Activated CD8-positive, alpha-beta memory T cell treated with anti-CD3 and anti-CD28 coated beads, Interleukin-2, amount 50 U/mL, for 24 hours (primary cell): ENCODE measurements around the gene HMGCLL1.

Source experiments
- DNase-seq: peaks from one replicate; pipeline ENCODE4 v3.0.0-alpha.2; 2020; ENCODE audit errors: extremely low read depth

The HMGCLL1 gene

DNA sequence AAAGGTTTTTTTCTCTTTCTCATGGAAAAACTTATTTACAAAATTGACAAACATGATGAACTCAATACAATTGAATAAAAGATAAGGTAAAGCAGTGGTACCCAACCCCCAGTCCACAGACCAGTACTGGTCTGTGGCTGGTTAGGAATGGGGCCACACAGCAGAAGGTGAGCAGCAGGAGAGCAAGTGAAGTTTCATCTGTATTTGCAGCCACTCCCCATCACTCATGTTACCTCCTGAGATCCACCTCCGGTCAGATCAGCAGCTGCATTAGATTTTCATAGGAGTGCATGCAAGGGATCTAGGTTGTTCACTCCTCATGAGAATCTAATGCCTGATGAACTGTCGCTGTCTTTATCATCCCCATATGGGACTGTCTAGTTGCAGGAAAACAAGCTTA, 47.5 kb downstream of the HMGCLL1 start:
- no peak for DNase-seq

DNA sequence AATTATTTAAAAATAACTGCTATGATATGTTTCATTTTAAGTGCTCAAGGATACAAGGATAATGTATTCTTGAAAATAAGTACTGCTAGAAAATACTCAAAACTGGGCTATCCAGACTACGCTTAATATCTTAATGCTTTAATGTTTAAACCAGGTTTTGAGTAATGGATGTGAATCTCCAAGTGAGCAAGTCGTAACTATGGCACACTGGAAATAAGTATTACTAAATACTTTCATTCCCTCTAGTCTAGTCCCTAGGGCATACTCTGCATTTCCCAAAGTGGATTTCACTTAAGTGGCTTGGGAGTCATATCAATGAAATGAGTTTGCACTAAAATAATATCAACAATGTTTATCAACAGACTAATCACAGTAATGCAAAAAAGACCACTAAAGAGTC, 48.1 kb downstream of the HMGCLL1 start:
- no peak for DNase-seq

DNA sequence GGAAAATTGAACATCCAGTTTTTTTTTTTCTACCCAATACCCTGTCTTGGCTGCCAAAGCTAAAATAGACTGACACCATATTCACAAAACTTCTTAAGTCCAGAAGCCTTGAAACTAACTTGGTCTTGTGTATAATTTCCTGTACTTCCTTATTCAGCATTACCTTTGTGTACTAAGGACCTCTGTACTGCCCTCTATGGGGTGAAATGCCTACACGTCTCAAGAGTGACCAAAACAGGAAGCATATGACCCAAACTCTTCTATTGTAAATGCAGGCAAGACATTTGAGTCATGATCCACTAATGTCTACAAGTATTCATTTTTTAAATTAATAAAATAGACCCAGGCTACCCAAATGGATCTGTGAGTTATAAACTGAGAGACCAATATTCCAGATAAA, 50.4 kb downstream of the HMGCLL1 start:
- DNase-seq: no peak

- DNase-seq: no peak
Measured at GRCh38 chr6:55524441-55524840, 54.6 kb downstream of the HMGCLL1 start.

- no peak for DNase-seq
Measured at GRCh38 chr6:55518529-55519060, 60.4 kb downstream of the HMGCLL1 start.

GRCh38 chr6:55516736-55517135, 62.3 kb downstream of the HMGCLL1 start:
- no peak for DNase-seq

GRCh38 chr6:55512904-55513303, 66.1 kb downstream of the HMGCLL1 start:
- no peak for DNase-seq

DNA sequence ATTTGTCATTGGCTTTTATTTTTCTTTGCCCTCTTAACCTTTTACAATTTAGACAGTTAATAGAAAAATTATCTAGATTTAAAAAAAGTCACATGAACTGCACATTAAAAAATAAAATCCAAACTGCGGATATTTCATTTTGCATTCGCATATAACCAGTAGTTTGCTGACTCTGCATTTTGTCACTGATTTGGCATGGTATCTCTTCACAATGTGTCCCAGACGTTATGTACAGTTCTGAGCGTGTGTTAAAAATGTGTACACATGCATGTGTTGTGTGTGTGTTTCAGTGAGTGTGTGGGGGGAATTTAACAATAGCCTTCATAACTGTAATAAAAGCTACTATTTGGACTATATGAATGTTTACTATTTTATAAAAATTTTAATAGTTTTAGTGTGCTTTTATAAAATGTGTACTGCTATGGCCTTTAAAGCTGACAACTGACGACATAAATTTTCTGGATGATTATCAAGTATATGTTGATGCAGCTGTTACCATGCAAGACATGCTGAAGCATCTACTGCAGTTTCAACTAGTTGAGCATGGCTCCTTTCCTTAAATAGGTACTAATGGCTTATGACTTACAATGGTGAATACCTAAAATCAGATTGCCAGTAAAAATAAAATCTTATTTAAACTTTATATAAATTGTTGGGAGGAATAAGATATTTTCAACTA, 67.7 kb downstream of the HMGCLL1 start:
- no peak for DNase-seq

DNA sequence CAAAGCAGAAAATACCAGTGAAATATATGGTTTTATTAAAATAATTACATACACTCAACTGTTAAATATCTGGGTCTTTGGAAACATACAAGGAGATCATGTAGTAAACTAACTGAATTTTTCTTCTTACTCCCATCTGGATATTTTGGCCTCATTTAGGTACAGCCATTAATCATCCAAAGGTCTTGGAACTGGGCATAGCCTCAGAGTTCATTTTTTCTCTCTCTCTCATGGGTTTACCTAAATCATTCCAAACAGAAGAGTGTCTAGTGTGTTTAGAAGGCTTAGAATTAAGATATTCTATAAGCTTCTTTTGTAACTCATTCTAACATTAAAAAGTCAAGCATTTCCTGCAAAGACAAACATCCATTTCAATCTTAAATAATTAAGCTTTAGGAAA, 79.4 kb downstream of the HMGCLL1 start:
- DNase-seq: no peak

DNA sequence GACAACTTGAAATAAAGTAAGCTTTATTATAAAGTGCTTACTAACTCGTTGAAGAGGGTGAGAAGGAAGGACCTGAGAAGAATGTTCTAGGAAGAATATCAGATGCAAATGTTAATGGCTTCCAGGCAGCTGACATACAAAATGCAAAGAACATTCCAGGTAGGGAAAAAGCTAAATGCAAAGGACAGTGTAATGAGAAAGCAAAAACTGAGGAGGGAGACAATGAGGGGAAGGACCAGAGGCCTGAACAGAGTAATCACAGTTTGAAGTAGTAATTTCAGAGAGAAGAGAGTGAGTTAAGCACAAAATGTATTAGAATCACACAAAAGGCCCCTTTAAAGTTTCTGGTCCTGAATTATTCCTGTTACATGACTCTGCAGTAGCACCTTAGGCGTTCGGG, 81.3 kb downstream of the HMGCLL1 start:
- no peak for DNase-seq

DNA sequence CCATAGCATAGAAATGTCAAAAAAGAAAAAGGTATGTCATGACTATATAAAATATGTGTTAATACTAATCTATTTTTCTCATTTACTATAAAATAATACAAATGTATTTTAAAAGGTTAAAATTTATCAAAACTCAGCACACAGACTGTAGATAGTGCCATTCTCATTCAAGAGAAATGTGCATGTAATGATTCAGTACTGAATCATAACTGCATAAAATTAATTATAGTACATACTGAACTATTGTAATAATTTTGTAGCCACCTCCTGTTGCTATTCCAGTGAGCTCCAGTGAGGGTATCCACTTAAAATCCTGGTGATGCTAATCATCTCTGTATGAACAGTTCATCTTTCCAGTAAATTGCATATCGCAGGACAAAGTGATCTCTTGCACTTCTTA, 82.8 kb downstream of the HMGCLL1 start:
- no peak for DNase-seq

DNA sequence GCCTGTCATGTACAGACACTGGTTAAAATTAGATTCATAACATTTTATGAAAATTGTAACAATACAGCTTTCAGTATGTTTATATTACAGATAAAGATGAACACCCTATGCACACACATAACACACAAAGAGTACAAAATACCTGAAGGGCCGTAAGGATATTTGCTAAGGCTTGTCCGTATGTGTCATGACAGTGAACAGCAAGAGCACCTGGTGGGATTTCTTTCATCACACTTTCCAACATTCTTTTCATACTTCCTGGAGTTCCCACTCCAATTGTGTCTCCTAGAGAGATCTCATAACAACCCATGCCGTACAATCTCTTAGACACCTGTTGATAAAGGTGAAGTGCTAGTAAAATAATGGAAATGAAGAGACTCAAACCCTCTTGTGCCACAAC, 83.7 kb downstream of the HMGCLL1 start:
- DNase-seq: no peak

DNA sequence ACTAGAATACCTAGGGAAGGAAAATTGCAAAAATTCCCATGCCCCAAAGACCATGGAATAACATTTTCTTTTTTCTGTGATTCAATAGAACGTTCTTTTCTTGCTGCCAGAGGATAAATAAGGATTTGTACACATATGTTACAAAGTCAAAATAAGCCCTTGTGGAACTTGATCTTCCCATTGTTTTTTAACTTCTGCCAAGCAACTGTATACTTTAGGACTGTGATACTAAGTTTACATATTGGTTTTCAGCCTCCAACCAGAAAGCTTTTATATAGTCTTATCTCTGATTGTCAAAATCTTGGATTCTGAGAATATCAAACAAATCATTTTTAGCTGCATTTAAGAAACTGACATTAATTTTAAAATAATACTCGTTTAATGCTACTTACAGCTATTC, 84.6 kb downstream of the HMGCLL1 start:
- no peak for DNase-seq

GRCh38 chr6:55492259-55492658, 86.7 kb downstream of the HMGCLL1 start:
- no peak for DNase-seq

- no peak for DNase-seq
Measured at GRCh38 chr6:55490871-55491270, 88.1 kb downstream of the HMGCLL1 start.

DNA sequence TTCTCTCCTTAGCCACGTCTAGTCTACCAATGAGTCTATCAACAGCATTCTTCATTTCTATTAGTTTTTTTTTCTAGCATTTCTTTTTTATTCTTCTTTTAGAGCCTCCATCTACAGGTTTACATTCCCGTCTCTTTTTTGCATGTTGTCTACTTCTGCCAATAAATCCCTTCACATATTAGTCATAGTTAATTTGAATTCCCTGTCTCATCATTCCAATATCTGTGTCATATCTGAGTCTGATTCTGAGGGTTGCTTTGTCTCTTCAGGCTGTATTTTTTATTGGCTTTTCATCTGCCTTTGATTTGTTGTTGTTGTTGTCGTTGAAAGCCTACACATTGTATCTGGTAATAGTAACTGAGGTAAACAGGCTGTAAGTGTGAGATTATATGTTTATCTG, 104.6 kb downstream of the HMGCLL1 start:
- DNase-seq: no peak

DNA sequence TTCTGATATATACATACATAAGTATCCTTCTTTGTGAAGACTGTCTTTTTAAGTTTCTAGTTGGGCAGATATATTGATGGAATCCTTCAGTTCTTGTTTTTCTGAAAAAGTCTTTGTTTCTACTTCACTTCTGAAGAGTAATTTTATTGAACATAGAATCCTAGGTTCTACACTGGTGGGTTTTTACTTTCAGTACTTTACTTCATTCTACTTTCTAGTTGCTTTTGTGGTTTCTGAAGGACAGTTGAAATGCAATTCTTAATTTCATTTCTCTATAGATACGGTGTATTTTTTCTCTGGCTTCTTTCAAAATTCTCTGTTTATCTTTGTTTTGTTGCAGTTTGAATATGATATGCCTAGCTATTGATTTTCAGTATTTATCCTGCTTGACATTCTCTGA, 105.3 kb downstream of the HMGCLL1 start:
- no peak for DNase-seq

DNA sequence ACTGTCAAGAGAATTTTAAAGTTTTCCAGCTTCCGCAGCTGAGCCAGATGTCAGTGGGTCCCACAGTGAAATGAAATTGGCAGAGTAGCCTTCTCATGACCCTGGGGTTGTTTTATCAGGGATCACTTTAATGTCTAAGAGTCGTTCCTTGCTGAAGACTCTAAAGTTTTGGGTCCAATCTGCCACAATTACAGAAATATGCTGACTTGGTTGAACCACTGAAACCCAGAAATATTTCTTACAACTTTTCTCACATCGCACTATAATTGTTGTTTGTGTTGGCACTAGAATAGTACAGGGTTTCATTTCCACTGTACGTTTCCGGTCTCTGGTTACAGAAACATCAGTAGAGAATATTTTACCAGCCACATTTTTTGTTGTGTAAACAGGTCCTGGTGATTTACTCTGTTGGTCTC, 109.0 kb downstream of the HMGCLL1 start:
- DNase-seq: no peak

- no peak for DNase-seq
Measured at GRCh38 chr6:55456016-55456415, 123.0 kb downstream of the HMGCLL1 start.

DNA sequence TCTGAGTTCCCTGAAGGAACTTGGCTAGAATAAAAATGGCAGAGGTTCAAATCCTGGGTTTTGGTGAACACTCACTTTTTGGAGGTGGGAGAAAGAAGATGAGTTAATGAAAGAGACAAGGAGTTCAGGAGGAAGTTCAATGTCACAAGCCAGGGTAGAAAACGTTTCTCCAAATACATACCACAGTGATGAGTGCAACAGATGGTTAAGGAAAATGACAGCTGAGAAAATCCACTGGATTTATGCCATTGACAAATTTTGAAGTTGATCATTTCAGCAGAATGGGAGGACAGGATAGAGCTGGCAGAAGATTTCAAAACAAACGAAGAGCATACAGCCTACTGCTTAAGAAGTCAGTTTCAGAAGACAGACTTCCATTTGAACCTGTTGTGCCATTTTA, 129.0 kb downstream of the HMGCLL1 start:
- DNase-seq: no peak

DNA sequence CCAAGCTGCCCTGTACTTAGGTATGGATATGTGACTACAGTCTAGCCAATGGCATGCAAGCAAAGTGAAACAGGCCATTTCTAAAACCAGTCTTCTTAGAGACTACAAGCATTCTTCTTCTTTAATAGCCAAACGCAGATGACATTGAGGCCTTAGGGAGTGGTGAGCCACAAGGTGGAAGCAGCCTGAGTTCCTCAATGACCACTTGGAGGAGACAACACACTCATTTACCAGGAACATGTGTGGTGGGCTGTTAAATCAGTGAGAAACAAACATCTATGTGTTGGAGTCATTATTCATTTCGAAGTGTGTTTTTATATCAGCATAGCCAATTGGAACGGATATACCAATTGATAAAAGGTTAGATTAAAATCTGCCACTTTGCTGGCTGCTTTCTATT, 129.8 kb downstream of the HMGCLL1 start:
- no peak for DNase-seq

DNA sequence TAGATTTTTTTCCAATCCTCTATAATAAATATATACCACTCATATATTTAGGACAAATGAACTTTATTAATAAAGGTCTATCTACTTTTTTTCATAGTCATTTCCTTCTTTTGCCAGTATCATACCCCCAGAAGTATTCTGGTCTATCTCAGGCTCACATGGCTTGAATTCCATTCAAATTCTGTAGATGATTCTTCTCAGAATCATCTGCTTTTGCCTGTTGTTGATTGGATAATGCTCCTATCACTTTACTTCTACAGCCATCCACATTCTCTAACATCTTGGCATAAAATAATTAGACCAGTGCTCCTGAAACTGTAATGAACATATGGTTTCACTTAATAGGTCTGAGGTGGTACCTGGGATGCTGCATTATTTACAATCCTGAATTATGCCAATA, 130.5 kb downstream of the HMGCLL1 start:
- DNase-seq: no peak

GRCh38 chr6:55447891-55448290, 131.1 kb downstream of the HMGCLL1 start:
- no peak for DNase-seq

DNA sequence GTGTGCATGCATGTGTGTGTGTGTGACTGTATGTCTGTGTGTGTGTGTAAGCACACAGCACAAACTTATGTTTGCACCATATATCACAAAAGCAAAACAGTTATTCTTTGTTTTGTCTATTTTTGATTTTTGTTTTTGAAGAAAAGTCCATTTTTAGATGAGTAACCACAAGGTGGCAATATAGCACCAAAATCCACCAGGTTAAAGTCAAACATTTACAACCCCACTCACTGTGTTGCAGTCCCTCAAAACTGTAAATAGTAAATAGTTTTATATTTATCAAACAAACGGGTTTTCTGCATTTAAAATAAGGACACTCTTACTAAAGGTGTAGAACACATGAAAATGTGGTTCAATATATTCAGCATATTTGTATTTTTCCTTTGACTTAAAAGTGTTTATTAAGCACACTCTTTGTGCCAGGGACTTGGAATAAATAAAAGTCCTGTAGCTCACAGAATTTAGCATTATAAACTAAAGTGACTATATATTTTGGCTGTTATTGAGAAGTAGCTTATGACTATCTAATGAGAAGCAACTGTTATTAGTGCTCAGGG, 133.3 kb downstream of the HMGCLL1 start:
- DNase-seq: no peak
